A673 (cell line): ENCODE data around the gene ZNF33B. TPM values are rescaled to one million over a fixed set of nuclear protein-coding genes. Genes with fewer than 3 reads are reported as not detected.

Source experiments
- BruUV-seq: library from RNA; stranded (reverse); fragments of 400-500 nt; replicated peaks from 2 replicates; lab custom pipeline; 2021; lab: Mats Ljungman, UMichigan
- CTCF ChIA-PET: fragments of 300-600 bp; sonication (Branson Sonifier 250); formaldehyde crosslinking; loops from one replicate; lab custom pipeline; 2022; ENCODE audit warnings: antibody characterized with exemption; lab: Charles Lee
- POLR2A ChIA-PET: fragments of 300-600 bp; sonication (Branson Sonifier 250); formaldehyde crosslinking; loops from one replicate; lab custom pipeline; 2022; ENCODE audit warnings: antibody characterized with exemption; ENCODE audit not compliant: low non-redundant PET; lab: Charles Lee
- DNase-seq: peaks from one replicate; pipeline ENCODE4 v3.0.0-alpha.2; 2015; ENCODE audit warnings: low spot score
- H3K27ac ChIP-seq: fragments of 200-600 bp; sonication (generic); 2 replicates; pipeline ENCODE4 v1.5.1; 2016; ENCODE audit warnings: mixed run types, low read depth, mild to moderate bottlenecking, mixed read lengths, antibody characterized with exemption, low read length; ENCODE audit not compliant: poor library complexity, severe bottlenecking
- H3K27me3 ChIP-seq: fragments of 200-600 bp; sonication (generic); replicated peaks from 2 replicates; pipeline ENCODE4 v1.6.1; 2017; ENCODE audit warnings: mixed run types, low read depth, mild to moderate bottlenecking, mixed read lengths, antibody characterized with exemption, low read length; ENCODE audit not compliant: insufficient read depth, poor library complexity
- H3K36me3 ChIP-seq: fragments of 200-600 bp; sonication (generic); 2 replicates; pipeline ENCODE4 v1.6.1; 2016; ENCODE audit warnings: mixed run types, mild to moderate bottlenecking, mixed read lengths, antibody characterized with exemption, low read length; ENCODE audit not compliant: insufficient read depth, poor library complexity, severe bottlenecking
- H3K4me1 ChIP-seq: fragments of 200-600 bp; sonication (generic); 2 replicates; pipeline ENCODE4 v1.6.1; 2017; ENCODE audit warnings: mixed run types, mild to moderate bottlenecking, mixed read lengths, antibody characterized with exemption, low read length; ENCODE audit not compliant: insufficient read depth, poor library complexity, severe bottlenecking
- H3K4me3 ChIP-seq: fragments of 200-600 bp; sonication (generic); 2 replicates; pipeline ENCODE4 v1.5.1; 2016; ENCODE audit warnings: low read depth, mixed run types, mild to moderate bottlenecking, mixed read lengths, low read length; ENCODE audit not compliant: poor library complexity, severe bottlenecking
- H3K9me3 ChIP-seq: fragments of 200-600 bp; sonication (generic); 2 replicates; pipeline ENCODE4 v1.6.1; 2016; ENCODE audit warnings: mixed run types, low read depth, mild to moderate bottlenecking, mixed read lengths, antibody characterized with exemption, low read length; ENCODE audit not compliant: poor library complexity, severe bottlenecking
- CTCF ChIP-seq: fragments of 300-800, 200-600 bp; sonication (generic); conservative IDR thresholded peaks from 2 replicates; pipeline ENCODE4 v1.5.1; 2017; ENCODE audit warnings: low read depth, mild to moderate bottlenecking, antibody characterized with exemption, low read length, moderate library complexity, mixed read lengths
- EZH2 ChIP-seq: fragments of 200-600 bp; sonication (generic); IDR thresholded peaks from 2 replicates; pipeline ENCODE4 v1.6.1; 2017; ENCODE audit warnings: borderline replicate concordance, low read depth, mild to moderate bottlenecking, mixed read lengths, antibody characterized with exemption, low read length; ENCODE audit not compliant: poor library complexity, severe bottlenecking
- intact Hi-C: fragments of 100-400 bp; cut with micrococcal nuclease; formaldehyde crosslinking; loops from one replicate; pipeline ENCODE4 v1.10.0; 2022; ENCODE audit not compliant: unreplicated experiment
- total RNA-seq: library from RNA; stranded (reverse); gene quantifications from 2 replicates; pipeline ENCODE4 v1.2.3, GENCODE V29; 2021

The ZNF33B gene
- total RNA-seq, 1 experiment from 2014 or later: 18.3 TPM

GRCh38 chr10:42578019-42578418, 60.4 kb downstream of the ZNF33B start:
- TF ChIP-seq CTCF (no peak), EZH2 (no peak)
- Histone ChIP-seq H3K9me3 (no peaks in the 10 kb centered on the region), H3K36me3 (no peaks in the 10 kb centered on the region), H3K27me3 (no peaks in the 10 kb centered on the region), H3K4me3 (no peak overlapping the region), H3K27ac (no peak overlapping the region), H3K4me1 (no peaks in the 10 kb centered on the region)
- POLR2A ChIA-PET: no interaction called here
- no peak for DNase-seq
- CTCF ChIA-PET: no interaction called here
- intact Hi-C loops: no loop called here
- BruUV-seq: no TSS peak

DNA sequence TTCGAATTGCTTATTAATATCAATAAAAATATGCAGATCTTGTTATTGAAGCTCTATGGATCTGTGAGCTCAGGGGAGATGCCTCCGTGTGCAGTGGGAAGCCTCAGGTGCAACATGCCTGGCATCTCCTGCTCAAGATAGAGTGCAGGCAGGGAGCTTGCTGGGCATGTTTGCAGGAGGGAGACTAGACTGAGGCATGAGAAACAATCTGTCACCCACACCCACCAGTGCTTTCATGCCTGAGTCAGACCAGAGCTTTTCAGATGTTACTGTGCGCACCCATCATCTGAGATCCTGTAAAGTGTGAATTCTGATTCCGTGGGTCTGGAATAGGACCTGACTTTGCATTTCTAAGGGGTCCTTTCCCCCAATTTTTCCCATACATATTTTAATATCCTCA, 62.0 kb downstream of the ZNF33B start:
- CTCF ChIA-PET: no interaction called here
- no TSS peak for BruUV-seq
- Histone ChIP-seq H3K27me3 (no peaks in the 10 kb centered on the region), H3K27ac (no peak overlapping the region), H3K4me3 (no peak overlapping the region), H3K36me3 (no peaks in the 10 kb centered on the region), H3K9me3 (no peaks in the 10 kb centered on the region), H3K4me1 (no peaks in the 10 kb centered on the region)
- intact Hi-C loops: no loop called here
- no peak for TF ChIP-seq CTCF
- no peak for TF ChIP-seq EZH2
- DNase-seq: no peak
- POLR2A ChIA-PET: no interaction called here

GRCh38 chr10:42574336-42574735, 64.0 kb downstream of the ZNF33B start:
- Histone ChIP-seq H3K4me1 (no peaks in the 10 kb centered on the region), H3K9me3 (no peaks in the 10 kb centered on the region), H3K27me3 (no peaks in the 10 kb centered on the region), H3K27ac (no peak overlapping the region), H3K36me3 (no peaks in the 10 kb centered on the region), H3K4me3 (no peak overlapping the region)
- no TSS peak for BruUV-seq
- ChIA-PET POLR2A (no interaction called here), CTCF (no interaction called here)
- TF ChIP-seq CTCF (no peak), EZH2 (no peak)
- intact Hi-C loops: no loop called here
- no peak for DNase-seq
